ENCODE data around the gene LRRC56.
"Not testable (repeated sequence)": the region's sequence is repeated elsewhere in the genome, so short reads cannot be mapped to it uniquely, and the experiment has no call there.

LRRC56 gene

DNA sequence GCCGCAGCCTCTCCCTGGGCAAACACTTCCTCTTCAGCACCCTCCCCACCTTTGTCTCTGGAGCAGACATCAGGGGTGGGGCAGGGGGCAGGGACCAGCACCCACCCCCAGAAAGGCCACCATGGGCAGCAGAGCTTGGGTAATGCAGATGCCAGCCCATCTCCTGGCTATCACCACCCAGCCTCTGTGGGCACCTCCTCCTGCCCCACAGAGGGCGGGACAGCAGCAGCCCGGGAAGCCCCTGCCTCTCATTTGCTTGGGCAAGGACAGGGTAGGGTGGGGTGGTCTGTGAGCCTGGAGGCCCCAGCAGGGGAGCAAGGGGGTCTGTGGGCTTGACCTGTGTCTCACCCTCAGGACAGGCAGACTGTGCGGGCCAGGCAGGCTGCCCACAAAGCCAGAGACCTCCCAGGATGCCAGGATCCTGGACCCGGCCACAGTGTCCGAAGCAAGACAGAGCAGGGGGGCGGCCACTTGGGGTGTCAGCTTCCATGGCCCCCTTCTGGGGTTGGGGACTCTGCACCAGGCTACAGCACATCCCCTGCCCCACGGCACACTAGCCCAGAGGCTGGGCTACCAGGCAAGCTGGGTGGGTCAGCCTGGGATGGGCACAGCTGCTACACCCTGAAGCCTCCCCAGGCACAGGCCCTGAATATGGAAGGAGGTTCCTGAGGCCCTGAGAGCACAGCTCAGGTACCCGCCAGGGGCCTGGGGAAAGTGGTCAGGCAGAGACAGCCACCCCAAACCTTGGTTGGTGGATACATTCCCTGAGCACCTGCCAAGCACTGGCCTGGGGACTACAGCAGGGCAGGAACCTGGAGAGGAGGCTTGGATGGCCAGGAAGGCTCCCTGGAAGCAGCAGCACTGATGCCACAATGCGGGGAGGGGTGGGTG is 34.8 kb upstream of the LRRC56 start:
- DNase-seq = no peak

- DNase-seq = peak; percentile 79 to 88
These were observed 33.9 kb upstream of the LRRC56 start for GRCh38 chr11:503179-503981.

- no peak for DNase-seq
These were observed 33.0 kb upstream of the LRRC56 start for GRCh38 chr11:504053-504993.

DNA sequence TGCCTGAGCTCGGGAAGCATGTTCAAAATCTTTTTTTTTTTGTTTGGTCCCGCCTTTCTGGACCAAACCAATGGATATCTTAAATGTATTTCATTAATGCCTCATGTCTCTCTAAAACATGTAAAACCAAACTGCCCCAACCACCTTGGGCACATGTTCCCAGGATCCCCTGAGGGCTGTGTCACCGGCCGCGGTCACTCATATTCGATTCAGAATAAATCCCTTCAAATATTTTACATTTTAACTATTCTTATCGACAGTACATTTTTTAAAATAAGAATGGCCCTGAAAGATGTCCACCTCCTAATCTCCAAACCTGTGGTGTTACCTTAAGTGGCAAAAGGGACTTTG is 32.4 kb upstream of the LRRC56 start:
- no peak for DNase-seq

DNA sequence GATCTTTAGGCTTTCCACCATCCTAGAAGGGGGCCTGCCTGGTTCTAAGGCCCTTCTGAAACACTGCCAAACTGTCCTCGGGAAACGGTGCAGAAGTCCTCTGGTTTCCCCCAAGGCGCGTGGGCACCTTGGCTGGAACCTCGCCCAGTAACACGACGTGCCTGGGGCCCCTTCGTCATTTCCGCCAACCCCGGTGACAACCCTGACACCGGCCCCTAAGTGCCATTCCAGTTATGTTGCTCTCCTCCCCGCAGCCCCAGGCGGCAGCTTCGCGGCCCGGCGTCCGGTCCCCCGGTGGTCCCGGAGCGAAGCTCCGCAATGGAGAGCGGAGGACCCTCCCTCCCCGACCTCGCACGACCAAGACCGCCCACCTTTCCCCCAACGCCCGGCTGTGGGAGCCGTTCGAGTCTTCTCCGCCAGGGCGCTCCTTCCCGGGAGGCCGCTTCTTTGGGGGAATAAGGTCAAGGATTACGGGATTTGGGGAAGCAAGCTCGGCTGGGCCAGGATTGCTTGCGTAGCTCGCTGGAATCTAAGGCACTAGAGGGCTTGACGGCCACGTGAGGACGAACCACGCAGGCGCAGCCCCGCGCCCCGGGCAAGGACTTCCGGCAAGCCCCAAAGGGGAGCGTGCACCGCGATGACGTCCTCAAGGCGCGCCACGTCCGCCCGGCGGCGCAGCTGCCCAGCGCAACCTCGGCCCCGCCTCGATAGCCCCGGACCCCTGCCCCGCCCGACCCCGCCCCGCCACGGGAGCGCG is 30.9 kb upstream of the LRRC56 start:
- peak; percentile 80 to 85 for DNase-seq

DNA sequence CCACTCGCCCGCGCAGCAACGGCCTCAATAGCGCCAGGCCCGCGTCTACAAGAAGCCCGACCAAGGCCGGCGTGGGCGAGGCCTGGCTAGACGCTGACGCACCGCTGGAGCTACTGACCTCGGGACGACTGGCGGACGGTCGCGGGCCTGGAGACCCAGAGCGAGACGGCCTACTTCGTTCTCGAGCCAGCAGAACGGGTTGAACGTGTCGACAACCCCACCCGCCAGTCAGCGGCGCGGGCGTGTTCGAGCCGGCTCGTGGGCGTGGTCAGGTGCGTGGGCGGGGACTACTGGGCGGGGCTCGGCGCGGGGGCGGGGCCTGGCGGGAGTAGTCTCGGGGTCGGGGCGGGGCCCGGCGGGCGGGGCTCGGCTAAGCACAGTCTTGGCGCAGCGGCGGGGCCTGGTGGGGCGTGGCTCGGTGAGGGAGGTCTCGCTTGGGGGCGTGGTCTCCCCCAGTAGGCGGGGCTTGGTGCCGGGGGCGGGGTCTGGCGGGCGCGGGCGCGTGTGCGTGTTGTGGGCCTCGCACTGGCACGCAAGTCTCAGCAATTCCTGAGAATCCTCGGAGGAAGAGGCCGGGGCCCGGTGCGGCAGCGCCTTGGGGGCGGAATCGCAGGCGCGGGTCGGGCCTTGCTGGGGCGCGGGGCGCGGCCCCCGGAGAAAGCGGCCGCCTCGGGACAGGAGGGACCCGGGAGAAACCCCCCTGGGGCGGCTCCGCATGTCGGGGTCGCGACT is 30.2 kb upstream of the LRRC56 start, which contains the start of gene RNH1:
RNH1 (minus strand) TSS at position 248 of the 732 bp plus-strand sequence. CDS start 5,080 bp downstream, outside the sequence.
- peak; percentile 83 to 90 for DNase-seq

- no peak for DNase-seq
These were observed 29.4 kb upstream of the LRRC56 start for GRCh38 chr11:507727-508515.

DNA sequence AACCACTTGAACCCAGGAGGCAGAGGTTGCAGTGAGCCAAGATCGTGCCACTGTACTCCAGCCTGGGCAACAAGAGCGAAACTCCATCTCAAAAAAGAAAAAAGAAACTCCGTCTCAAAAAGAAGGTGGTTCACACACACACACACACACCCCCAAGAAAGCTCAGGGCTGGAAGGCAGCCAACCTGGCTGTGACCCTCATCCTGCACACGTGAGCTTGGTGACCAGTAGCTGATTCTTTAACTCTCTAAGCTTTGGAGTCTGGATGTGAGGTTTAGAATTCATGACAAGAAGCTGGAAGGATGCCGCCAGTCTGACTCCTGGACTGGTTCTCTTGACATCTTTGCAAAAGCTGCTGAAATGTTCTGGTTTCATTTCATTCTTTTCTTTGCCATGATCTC is 28.4 kb upstream of the LRRC56 start:
- no peak for DNase-seq

DNA sequence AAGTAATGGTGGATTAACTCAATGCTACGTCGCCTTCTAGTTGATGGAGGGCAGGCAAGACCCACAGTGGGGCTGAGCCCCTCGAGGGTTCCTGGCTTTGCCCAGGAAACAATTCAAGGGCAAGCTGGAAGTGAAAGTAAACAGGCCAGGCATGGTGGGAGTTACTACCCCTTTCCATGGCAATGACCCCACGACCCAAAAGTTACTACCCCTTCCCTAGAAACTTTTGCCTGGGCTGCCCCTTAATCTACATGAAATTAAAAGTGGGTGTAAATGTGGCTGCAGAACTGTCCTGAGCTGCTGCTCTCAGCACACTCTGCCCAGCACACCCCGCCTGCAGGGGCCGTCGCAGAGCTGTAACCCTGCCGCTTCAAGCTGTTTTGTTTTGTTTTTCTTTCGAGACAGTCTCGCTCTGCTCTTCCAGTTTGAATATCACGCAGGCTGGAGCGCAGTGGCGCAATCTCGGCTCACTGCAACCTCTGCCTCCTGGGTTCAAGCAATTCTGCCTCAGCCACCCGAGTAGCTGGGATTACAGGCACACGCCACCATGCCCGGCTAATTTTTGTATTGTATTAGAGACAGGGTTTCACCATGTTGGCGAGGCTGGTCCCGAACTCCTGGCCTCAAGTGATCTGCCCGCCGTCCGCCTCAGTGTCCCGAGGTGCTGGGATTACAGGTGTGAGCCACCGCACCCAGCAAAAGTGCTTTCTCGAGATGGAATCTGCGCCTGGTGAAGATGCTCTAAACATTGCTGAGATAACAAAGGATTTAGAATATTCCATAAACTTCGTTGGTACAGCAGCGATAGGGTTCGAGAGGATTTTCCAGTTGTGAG is 24.3 kb upstream of the LRRC56 start:
- DNase-seq = no peak

GRCh38 chr11:514606-515005 is 22.7 kb upstream of the LRRC56 start:
- no peak for DNase-seq

- no peak for DNase-seq
These were observed 22.2 kb upstream of the LRRC56 start for GRCh38 chr11:515131-515530.

- DNase-seq = no peak
These were observed 20.9 kb upstream of the LRRC56 start for GRCh38 chr11:516400-516799.

DNA sequence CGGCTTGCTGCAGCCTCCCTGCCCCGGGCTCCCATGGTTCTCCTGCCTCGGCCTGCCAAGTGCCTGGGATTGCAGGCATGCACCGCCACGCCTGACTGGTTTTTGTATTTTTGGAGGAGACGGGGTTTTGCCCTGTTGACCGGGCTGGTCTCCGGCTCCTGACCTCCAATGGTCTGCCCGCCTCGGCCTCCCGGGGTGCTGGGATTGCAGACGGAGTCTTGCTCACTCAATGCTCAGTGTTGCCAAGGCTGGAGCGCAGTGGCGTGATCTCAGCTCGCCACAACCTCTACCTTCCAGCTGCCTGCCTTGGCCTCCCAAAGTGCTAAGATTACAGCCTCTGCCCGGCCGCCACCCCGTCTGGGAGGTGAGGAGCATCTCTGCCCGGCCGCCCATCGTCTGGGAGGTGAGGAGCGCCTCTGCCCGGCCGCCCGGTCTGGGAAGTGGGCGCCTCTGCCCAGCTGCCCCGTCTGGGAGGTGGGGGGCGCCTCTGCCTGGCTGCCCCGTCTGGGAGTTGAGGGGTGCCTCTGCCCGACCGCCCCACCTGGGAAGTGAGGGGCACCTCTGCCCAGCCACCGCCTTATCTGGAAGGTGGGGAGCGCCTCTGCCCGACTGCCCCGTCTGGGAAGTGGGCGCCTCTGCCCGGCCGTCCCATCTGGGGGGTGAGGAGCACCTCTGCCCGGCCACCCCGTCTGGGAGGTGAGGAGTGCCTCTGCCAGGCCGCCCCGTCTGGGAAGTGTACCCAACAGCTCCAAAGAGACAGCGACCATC is 20.2 kb upstream of the LRRC56 start:
- DNase-seq = not testable (repeated sequence)

DNA sequence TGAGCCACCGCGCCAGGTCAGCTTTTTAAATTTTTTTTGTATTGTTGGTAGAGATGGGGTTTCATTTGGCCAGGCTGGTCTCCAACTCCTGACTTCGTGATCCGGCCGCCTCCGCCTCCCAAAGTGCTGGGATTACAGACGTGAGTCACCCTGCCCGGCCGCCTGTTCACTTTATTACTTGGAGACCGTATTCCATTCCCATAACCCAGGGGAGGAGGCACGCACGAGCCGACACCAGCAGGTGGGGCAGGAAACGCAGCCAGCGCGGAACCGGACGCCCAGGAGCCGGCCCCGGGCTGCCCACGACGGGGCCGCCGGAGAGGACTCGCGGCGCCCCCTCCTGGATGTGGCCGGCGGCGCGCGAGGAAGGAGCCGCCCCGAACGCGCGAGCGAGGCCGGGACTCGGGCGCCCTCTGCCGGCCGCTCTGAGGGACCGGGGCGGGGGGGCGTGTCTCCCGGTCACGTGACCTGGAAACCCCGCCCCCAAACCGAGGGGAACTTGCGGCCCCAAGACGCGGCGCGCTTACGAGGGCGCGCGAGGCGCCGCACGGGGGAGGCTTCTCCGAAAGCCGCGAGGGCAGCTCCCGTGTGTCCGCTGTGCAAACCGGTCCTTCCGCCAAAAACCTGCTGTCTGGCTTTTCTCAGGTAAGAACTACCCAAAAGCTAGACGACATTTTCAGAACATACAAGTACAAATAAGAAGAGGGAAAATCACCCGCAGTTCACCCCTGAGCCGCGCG is 18.7 kb upstream of the LRRC56 start:
- DNase-seq = no peak

DNA sequence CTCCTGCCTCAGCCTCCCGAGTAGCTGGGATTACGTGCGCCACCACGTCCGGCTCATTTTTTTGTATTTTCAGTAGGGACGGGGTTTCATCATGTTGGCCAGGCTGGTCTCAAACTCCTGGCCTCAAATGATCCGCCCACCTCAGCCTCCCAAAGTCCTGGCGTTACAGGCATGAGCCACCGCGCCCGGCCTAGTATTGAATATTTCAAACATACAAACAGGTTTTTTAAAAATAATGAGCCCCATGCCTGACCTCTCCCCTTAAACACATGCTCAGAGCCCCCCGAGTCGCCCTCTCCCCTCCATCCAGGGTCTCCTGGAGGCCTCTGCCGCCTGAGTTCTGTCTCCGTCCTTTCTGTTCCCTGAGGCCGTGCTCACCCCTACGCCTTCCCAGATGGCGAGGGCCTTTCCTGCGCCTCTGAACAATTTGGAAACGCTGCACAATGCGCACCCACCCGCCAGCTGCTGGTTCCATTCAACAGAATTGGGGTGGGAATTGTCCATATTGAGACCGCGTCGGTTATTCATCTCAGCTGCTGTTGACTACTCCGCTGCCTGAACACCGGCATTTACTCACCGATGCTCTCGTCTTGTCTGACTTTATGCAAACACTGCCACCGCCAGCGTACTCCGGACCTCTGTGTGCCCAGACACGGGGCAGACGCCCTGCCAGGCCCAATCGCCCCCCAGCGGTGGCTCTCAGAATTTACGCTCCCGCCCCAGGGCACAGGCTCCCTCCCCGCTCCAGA is 16.7 kb upstream of the LRRC56 start:
- DNase-seq = no peak

DNA sequence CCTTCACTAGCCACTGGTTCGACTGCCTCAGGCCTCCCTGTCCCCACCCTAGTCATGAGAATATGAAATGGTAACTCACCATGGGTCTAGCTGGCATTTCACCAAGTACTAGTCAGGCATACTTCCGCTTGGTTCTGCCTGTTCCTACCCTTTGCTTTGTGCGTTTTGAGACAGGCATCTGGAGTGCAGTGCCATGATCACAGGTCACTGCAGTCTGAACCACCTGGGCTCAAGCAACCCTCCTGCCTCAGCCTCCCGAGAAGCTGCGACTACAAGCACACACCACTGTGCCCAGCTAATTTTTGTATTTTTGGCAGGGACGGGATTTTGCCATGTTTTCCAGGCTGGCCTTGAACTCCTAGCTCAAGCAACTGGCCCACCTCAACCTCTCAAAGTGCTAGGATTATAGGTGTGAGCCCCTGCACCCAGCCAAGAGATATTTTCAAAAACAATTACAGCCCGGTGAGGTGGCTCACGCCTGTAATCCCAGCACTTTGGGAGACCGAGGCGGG is 16.1 kb upstream of the LRRC56 start:
- no peak for DNase-seq

DNA sequence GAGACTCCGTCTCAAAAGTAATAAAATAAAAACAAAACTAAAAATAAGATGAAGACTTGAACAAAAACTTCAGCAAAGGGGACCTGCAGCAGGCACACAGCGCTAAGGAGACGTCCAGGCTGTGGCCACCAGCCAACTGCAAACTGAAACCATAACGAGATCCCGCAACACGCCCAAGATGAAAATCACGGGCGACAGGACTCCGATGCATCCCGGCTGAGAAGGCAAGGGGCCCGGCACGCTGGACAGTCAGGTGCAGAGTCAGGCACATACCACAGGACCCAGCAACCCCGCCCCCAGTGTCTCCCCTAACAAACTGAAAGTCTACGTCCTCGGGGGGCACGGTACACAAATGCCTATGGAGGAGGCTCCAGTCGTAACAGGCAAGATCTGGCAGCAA is 11.1 kb upstream of the LRRC56 start:
- no peak for DNase-seq
